ENCODE measurements around the gene PPP1R13L. TPM values are rescaled to one million over a fixed set of nuclear protein-coding genes. Genes with fewer than 3 reads are reported as not detected.

PPP1R13L gene
- 10 to 100 TPM; 34.1 to 35.0 TPM for total RNA-seq
- long read RNA-seq, partial matches to known transcripts, result 3 of 10 reads
- long read RNA-seq, other reads (novel, unspliced or antisense), result 3 of 10 reads

DNA sequence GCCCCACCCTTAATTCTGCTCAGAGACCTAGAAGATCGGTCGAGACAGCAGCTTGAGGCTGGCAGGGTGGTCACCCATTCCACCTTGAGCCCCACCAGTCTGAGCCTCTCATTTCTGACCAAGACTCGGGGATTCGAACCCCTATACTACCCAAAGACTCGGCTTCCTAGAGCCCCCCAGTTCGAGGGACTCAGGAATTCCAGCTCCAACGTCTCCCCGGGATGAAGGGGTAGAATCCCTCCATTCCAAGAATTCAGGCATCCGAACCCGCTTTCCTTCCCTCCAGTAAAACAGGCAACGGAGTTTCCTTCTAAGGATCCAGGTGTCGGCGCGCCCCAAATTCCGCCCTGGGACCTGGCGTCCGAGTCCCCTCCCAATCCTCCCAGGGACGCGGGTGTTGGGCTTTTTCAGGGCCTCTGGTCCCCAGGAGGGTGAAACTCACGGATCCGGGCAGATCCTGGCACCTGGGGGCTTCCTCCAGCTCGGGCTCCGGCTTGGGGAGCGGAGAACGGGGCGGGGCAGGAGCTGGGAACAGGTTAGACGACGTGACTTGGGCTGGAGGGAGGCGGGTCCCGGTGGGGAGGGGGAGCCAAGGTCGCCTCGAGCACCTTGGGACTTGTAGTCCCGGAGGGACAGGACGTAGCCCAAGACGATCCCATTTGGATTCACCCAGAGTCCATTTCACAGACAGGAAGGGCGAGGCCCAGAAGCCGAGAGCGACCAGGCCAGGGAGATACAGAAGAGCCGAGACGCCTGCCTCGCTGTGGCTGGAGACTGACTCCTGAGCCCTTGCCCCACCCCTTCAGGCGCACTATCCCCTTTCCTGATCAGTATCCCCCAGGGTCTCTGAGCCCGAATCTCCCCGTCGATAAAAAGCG lies at the start of gene PPP1R13L:
PPP1R13L (minus strand) TSS at position 513 of the 878 bp plus-strand sequence. CDS start 6,751 bp downstream, outside the sequence.
- peak; percentile 92 to 94 for DNase-seq
- peak; percentile 76 for ATAC-seq
- intact Hi-C loops (cut with DNase I, micrococcal nuclease), result no loop called here

- ATAC-seq (no peak), DNase-seq (no peak)
- intact Hi-C loops (cut with DNase I, micrococcal nuclease), result no loop called here
Observed at GRCh38 chr19:45451850-45452387, 47.0 kb upstream of the PPP1R13L start.

DNA sequence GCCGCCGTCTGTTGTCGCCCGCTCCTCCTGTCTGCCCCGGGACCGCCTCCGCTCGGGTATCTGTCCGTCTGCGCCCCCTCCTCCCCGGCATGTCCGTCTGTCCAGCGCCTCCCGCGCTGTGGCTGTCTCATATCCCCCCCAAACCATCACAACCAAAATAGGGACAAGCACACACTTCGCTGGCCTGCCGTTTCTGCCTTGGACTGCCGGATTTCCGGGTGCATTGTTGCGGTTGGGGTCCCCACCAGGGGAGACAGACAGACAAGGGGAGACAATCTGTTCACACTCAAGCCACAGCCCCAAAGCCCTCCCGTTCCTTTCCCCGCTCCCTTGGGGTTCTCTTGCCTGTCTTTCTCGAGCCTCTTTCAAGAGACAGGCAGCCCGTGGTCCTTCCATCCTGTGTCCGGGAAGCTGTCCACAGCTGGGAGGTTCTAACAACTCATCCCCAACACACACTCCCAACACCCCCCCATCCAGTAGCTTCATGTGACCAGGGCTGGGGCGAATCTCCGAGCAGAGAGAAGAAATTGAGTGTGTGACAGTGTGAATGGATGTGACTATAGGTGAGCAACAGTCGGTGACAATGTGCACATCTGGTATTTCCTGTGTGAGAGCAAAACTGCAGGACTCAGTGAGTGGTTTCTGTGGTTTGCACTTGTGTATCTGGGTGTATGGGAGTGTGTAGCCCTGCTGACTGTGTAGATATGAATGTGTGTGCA lies 46.4 kb upstream of the PPP1R13L start:
- no peak for ATAC-seq
- peak; percentile 54 to 57 for DNase-seq

DNA sequence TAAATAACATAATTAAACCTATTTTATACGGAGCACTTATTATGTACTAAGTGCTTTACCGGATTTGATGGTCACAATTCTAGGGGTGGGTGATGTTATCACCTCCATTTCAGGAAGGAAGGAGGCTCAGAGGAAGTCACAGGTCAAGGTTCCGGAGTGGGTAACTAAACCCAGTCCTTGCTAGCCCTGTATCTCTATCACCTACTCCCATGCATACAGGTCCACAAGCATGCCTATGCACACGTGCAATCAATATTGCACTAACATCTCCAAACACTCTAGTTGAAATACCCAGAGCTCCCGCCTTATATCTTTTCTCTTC lies 45.1 kb upstream of the PPP1R13L start:
- ATAC-seq (peak; percentile 4), DNase-seq (no peak)
- intact Hi-C loops (cut with DNase I, micrococcal nuclease), result no loop called here

More for the DNA sequence above, 46.4 kb upstream of the PPP1R13L start:
- intact Hi-C loops (cut with DNase I, micrococcal nuclease), result no loop called here

DNA sequence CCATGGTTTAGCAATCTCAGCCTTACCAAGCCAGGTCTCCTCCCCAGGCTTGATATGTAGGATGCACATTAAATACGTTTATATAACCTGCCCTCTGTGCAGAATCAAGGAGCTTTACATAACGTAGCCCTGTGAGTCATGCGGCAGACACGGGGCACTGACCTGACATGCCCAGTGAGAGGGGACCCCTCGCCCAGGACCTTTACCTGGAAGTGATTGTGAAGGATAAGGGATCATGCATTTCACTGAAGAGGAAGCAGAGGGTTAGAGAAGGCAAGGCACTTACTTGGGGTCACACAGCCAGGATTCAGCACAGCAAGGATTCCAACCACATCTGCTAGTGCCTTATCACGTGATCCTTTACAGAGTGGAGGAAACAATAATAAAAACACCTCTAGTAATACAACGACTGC lies 44.0 kb upstream of the PPP1R13L start:
- peak; percentile 36 for ATAC-seq
- intact Hi-C loops (cut with DNase I, micrococcal nuclease), result no loop called here
- peak; percentile 45 to 78 for DNase-seq

DNA sequence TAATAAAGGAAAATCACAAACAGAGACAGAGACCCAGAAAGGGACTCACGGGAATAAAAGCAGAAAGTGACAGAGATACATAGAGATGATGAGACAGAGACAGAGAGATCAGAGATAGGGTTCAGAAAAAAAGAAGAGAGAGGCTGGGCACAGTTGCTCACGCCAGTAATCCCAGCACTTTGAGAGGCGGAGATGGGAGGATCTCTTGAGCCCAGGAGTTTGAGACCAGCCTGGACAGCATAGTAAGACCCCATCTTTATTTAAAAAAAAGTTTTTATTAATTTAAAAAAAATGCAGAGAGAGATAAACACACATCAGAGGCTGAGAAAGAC lies 43.5 kb upstream of the PPP1R13L start:
- intact Hi-C loops (cut with DNase I, micrococcal nuclease), result no loop called here
- DNase-seq, result no peak
- ATAC-seq, result no peak

DNA sequence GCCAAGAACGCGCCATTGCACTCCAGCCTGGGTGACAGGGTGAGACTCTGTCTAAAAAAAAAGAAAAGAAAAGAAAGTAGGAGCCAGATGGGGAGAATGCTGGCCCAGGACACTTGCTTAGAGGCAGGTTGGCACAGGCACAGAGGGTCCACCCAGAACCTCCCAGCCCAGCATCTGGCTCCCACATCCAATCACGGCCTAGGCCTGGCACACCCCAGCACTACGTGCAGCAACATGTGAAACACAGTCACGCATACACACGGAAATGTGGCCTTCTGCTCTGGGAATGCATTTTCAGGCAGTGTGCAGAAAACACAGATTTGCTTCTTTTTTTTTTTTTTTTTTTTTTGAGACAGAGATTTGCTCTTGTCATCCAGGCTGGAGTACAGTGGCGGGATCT lies 42.1 kb upstream of the PPP1R13L start:
- no peak for ATAC-seq
- DNase-seq, result no peak

GRCh38 chr19:45446295-45446694 lies 41.4 kb upstream of the PPP1R13L start:
- ATAC-seq (no peak), DNase-seq (no peak)

More for the DNA sequence above, 42.1 kb upstream of the PPP1R13L start:
- intact Hi-C loops (cut with DNase I, micrococcal nuclease), result no loop called here

GRCh38 chr19:45445139-45445538 lies 40.3 kb upstream of the PPP1R13L start:
- DNase-seq (no peak), ATAC-seq (no peak)
- intact Hi-C loops (cut with DNase I, micrococcal nuclease), result no loop called here

More at GRCh38 chr19:45446295-45446694, 41.4 kb upstream of the PPP1R13L start:
- intact Hi-C loops (cut with DNase I, micrococcal nuclease), result no loop called here

DNA sequence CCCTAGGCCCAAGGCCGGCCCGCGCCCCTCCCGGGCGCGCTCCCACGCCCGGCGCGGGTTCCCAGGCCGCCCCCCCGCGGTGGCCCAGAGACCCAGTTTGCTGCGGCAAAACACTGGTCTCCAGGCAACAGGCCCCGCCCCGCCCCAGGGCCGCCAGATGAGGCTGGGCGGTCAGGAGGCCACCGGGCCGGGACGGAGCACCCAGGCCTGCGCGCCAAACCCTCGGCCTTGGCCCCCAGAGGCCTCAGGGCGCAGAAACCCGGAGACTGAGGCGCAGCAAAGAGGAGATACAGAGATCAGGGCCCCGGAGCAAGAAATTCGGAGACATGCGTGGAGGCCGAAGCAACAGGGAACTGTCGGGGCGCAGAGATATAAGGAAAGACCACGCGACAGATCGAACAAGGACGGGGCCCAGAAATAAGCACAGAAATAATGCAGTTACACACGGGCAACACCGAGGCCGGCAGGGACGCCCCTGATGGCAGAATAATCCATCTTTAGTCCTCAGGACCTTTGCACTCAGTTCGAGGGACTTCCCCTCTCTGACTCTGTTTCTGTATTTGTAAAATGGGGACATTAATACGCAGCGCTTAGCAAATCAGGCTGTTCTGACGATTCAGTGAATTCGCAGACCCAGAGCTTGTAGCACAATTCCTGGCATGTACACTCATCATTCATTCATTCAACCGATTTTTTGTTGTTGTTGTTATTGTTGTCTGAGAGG lies 39.6 kb upstream of the PPP1R13L start:
- intact Hi-C loops (cut with DNase I, micrococcal nuclease), result no loop called here
- DNase-seq (peak; percentile 94 to 97), ATAC-seq (peak; percentile 60)

DNA sequence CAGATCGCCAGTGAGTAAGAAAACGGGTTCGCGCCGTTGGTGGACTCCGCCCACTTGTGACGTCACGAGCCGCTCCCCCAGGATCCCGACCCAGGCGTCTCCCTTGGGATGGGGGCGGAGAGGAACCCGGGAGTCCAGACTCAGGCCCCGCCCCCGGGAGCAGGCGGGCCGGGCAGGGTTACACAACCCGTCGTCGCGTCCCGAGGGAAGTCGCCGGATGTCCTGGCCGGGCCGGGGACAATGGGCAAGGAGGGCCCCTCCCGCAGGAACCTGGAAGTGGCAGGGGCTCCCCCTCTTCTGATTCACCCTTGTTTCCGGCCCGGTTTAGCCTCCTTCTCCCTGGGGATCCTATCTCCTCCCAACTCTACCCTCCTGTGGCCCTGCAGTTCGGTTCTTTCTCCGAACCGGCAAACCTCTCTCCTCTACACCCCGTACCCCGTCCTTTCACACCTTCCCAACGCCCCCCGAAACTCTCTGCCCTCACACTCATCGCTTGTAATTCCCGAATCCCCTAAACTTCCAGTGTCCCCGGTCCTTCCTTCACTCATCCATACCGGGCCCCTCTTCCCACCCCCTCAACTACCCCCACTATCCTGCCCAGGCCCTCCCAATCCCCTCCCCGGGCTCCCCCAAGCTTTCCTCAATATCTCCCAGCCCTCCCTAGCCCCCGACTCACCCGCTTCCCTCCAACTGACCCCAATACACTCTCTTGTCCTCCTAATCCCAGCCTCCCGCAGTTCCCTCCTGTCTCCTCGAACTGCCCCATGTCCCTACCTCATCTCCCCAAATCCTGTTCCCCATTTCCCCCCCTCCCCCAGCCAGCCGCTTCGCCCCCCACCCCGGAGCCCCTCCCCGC lies 38.8 kb upstream of the PPP1R13L start:
- intact Hi-C loops (cut with DNase I, micrococcal nuclease), result no loop called here
- DNase-seq (peak; percentile 96 to 97), ATAC-seq (peak; percentile 81)

GRCh38 chr19:45442778-45443461 lies 38.1 kb upstream of the PPP1R13L start:
- DNase-seq (peak; percentile 58 to 64), ATAC-seq (no peak)
- intact Hi-C loops (cut with DNase I, micrococcal nuclease), result no loop called here

DNA sequence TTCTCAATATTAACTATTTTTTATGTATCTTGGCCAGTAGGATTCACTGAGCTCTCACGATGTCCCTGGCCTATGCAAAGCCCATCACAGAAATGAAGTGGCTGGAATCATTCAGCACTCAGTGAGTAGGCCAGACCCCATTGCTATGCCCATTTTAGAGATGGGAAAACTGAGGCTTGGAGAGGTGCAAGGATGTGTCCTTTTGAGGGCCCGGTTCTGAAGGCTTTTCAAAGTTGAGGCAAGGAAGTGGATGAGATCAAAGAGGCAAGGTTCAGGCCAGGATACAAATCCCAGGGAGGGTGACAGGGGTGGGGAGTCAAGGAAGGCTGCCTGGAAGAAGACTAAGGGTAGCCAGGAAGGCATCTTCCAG lies 37.5 kb upstream of the PPP1R13L start:
- intact Hi-C loops (cut with DNase I, micrococcal nuclease), result no loop called here
- no peak for DNase-seq
- no peak for ATAC-seq

DNA sequence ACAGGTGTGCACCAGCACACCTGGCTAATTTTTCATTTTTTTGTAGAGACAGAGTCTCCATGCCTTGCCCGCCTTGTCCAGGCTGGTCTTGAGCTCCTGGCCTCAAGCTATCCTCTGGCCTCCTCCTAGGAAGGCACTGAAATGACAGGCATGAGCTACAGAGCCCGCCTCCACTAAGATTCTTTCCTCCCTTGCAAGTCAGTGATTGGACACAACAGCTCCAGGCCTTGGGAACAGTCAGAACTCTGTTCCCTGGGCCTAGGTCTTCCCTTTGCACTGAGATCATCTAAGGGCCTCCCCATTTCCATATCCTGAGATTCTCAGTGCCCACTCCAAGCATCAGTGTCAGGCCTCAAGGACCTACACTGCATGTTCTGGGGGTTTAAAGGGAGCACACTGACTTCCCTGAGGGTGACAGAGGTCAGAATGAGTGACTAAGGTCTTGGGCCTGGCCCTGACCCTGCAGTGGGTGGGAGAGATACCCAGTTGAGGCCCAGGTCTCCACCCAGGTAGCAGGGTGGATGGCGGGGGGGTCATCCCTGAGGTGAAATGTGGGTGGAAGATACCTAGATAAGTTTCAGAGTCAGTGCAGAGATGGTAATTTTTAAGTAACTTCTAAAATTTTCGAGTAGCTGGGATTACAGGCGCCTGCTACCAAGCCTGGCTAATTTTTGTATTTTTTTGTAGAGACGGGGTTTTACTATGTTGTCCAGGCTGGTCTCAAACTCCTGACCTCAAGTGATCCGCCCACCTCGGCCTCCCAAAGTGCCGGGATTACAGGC lies 36.2 kb upstream of the PPP1R13L start:
- ATAC-seq (no peak), DNase-seq (no peak)
- intact Hi-C loops (cut with DNase I, micrococcal nuclease), result no loop called here

- ATAC-seq (no peak), DNase-seq (no peak)
- intact Hi-C loops (cut with DNase I, micrococcal nuclease), result no loop called here
Observed at GRCh38 chr19:45440259-45440638, 35.4 kb upstream of the PPP1R13L start.

DNA sequence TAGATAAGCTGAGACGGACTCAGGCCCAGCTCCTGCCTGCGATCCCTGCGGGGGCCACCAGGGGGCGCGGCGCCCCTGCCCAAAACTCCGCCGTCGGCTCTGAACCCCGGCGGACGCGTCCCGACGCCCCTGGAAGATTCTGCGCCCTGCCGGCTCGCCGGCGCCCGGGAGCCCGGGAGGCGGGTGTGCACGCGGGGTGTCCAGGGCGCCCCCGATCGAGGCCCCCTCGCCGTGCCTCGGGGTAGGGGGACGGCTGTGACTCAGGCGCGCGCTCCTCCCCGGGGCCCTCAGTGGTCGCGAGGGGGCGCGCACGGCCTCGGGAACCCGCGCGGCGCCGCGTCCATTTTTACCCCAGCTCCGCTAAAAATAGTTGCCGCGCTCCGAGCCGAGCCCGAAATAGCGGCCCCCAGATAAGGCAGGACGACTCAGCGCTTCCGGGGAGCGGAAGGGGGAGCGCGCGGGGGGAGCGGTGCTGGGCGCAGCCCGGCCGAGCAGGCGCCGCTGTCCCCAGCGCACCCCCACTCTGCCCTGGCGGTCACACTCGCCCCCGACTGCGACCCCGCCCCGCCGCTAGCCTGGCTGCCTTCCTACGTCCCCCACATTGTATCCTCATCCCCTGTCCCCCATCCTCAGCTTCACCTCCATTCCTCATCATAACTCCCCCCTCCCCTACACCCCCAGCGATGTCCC lies 34.8 kb upstream of the PPP1R13L start:
- peak; percentile 38 for ATAC-seq
- intact Hi-C loops (cut with DNase I, micrococcal nuclease), result loop anchor here (2.0 to 5.0 kb wide), 2 partner anchors 38 to 39 kb away; no protein-coding TSS in a partner anchor

More for the DNA sequence above, 34.8 kb upstream of the PPP1R13L start:
- peak; percentile 80 to 86 for DNase-seq

Measured in left colon (tissue), 2 donors.